HepG2 (cell line): ENCODE measurements around the gene GNRHR. TPM values are rescaled to one million over a fixed set of nuclear protein-coding genes. Genes with fewer than 3 reads are reported as not detected.

Experiments
- HDAC2 ChIP-seq: sonication (generic); formaldehyde crosslinking; IDR thresholded peaks from 2 replicates; pipeline ENCODE4 v1.4.0; 2020; ENCODE audit warnings: missing genetic modification reagents
- HNF4G ChIP-seq, 2 experiments: sonication (generic) in 1 of 2; formaldehyde crosslinking in 1 of 2; IDR thresholded peaks; 2 replicates each; pipeline versions ENCODE4 v1.4.0 to v1.6.1; 2011 to 2020; ENCODE audit warnings: borderline replicate concordance in 2 of 2, low read depth in 2 of 2, mild to moderate bottlenecking in 2 of 2, low read length in 1 of 2, missing genetic modification reagents in 1 of 2, moderate library complexity in 1 of 2
- HOXA5 ChIP-seq: sonication (generic); formaldehyde crosslinking; IDR thresholded peaks from 2 replicates; pipeline ENCODE4 v1.4.0; 2020; ENCODE audit warnings: missing genetic modification reagents
- RARA ChIP-seq: IDR thresholded peaks from 2 replicates; pipeline ENCODE4 v1.6.1; 2016; ENCODE audit warnings: missing genetic modification reagents, missing compliant biosample characterization
- SAP130 ChIP-seq: IDR thresholded peaks from 2 replicates; pipeline ENCODE4 v1.6.1; 2016; ENCODE audit warnings: low read depth
- SP2 ChIP-seq: sonication (generic); formaldehyde crosslinking; IDR thresholded peaks from 2 replicates; pipeline ENCODE4 v1.5.1; 2020; ENCODE audit warnings: mild to moderate bottlenecking, missing genetic modification reagents
- TEAD3 ChIP-seq: optimal IDR thresholded peaks from 2 replicates; pipeline ENCODE3; 2016; ENCODE audit warnings: borderline replicate concordance
- TMF1 ChIP-seq: sonication (generic); formaldehyde crosslinking; IDR thresholded peaks from 2 replicates; pipeline ENCODE4 v1.8.1; 2022; ENCODE audit warnings: low read depth, missing genetic modification reagents
- WIZ ChIP-seq: sonication (generic); formaldehyde crosslinking; IDR thresholded peaks from 2 replicates; pipeline ENCODE4 v1.5.1; 2020; ENCODE audit warnings: mild to moderate bottlenecking, missing genetic modification reagents
- ZBTB20 ChIP-seq: sonication (generic); formaldehyde crosslinking; IDR thresholded peaks from 2 replicates; pipeline ENCODE4 v1.8.1; 2023; ENCODE audit warnings: missing genetic modification reagents, low read depth, mild to moderate bottlenecking, borderline replicate concordance
- ZNF260 ChIP-seq: sonication (generic); formaldehyde crosslinking; IDR thresholded peaks from 2 replicates; pipeline ENCODE4 v1.4.0; 2020; ENCODE audit warnings: missing genetic modification reagents, low read depth, mild to moderate bottlenecking, borderline replicate concordance
- ZNF331 ChIP-seq: sonication (generic); formaldehyde crosslinking; IDR thresholded peaks from 2 replicates; pipeline ENCODE4 v1.4.0; 2020; ENCODE audit warnings: missing genetic modification reagents
- ZNF430 ChIP-seq: sonication (generic); formaldehyde crosslinking; IDR thresholded peaks from 2 replicates; pipeline ENCODE4 v1.9.0; 2021; ENCODE audit warnings: mild to moderate bottlenecking, missing genetic modification reagents
- ZNF788 ChIP-seq: sonication (generic); formaldehyde crosslinking; IDR thresholded peaks from 2 replicates; pipeline ENCODE4 v1.5.0; 2020; ENCODE audit warnings: mild to moderate bottlenecking, missing genetic modification reagents, borderline replicate concordance
- ZNF839 ChIP-seq: sonication (generic); formaldehyde crosslinking; IDR thresholded peaks from 2 replicates; pipeline ENCODE4 v1.4.0; 2020; ENCODE audit warnings: missing genetic modification reagents, mild to moderate bottlenecking, borderline replicate concordance
- ZSCAN21 ChIP-seq: sonication (generic); formaldehyde crosslinking; IDR thresholded peaks from 2 replicates; pipeline ENCODE4 v1.8.0; 2022; ENCODE audit warnings: mild to moderate bottlenecking, missing genetic modification reagents, moderate library complexity, borderline replicate concordance
- polyA plus RNA-seq, 8 experiments: library from polyadenylated mRNA; depleted of rRNA in 3 of 8; stranded (reverse) in 7 of 8; unstranded in 1 of 8; fragments of >200 nt; fragmentation: Illumina TruSeq in 4 of 8; extraction: Trizol in 4 of 8; gene quantifications; 2 replicates each; pipeline versions ENCODE4 v1.2.1 to v1.2.3, GENCODE V29; 2011 to 2016; ENCODE audit warnings: low read depth in 4 of 8, missing spikeins in 1 of 8, mixed read lengths in 1 of 8; ENCODE audit not compliant: insufficient read depth in 1 of 8
- total RNA-seq, 5 experiments: library from RNA; depleted of rRNA; stranded (reverse); fragments of >200 nt; fragmentation: Illumina TruSeq; extraction: Trizol; gene quantifications; 2 replicates each; pipeline ENCODE4 v1.2.3, GENCODE V29; 2016; ENCODE audit warnings: low read depth in 1 of 5
- TF ChIP-seq, protein P1 (sequence below): sonication (generic); formaldehyde crosslinking; IDR thresholded peaks from 2 replicates; pipeline ENCODE4 v1.5.1; 2020; ENCODE audit warnings: mild to moderate bottlenecking, missing genetic modification reagents
- TF ChIP-seq, protein P2 (sequence below): sonication (generic); formaldehyde crosslinking; IDR thresholded peaks from 2 replicates; pipeline ENCODE4 v1.4.0; 2020; ENCODE audit warnings: missing genetic modification reagents
- TF ChIP-seq, protein P3 (sequence below): conservative IDR thresholded peaks from 2 replicates; pipeline ENCODE4 v1.6.1; 2018; ENCODE audit warnings: missing genetic modification reagents
- TF ChIP-seq, protein P4 (sequence below): sonication (generic); formaldehyde crosslinking; IDR thresholded peaks from 2 replicates; pipeline ENCODE4 v1.4.0; 2020; ENCODE audit warnings: mild to moderate bottlenecking, missing genetic modification reagents
- TF ChIP-seq, protein P5 (sequence below): sonication (generic); formaldehyde crosslinking; IDR thresholded peaks from 2 replicates; pipeline ENCODE4 v1.4.0; 2020; ENCODE audit warnings: mild to moderate bottlenecking, low read depth, missing genetic modification reagents

The GNRHR gene
- total and polyA plus RNA-seq, 2 of the 13 experiments (the other 11 are each of a cell fraction or from before 2014, with no cell fraction given), result not detected

DNA sequence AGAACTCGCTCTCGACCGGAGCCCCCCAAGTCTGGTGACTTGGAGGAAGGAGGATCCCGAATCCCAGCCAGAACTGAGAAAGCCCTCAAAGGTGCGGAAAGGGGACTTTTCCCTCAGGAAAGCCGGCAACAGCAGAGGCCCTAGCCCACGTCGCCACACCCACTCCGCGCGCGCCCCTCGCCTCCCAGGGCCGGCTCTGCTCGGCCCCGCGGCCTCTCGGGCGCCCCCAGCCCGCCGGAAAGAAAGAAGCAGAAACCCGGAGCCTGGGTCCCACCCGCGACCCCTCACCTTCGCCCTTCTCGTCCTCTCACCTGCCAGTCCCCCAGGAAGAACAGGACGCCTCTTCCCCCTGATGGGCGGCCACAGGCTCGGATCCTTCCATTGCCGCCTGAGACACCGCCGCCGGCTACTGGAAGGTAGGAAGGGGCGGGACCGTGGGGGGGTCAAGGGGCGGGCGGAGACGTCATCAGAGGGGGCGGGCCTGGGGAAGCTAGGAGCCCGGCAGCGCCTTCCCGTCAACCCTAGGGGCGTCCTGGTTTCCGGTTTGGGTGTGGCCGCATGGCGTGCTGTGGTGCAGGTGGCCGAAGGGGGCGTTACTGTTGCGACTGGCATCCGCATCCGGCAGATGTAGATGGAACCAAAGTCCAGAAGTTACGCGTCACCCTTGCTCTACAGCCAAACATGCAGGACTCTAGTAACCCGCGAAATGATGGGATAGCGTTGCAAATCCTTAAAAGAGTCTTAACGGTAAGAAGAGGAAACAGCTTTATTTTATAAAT lies 53.3 kb downstream of the GNRHR start, which contains the start of gene UBA6 (continued):
- TF ChIP-seq SAP130 (CRISPR knock-in tag) (peak; percentile 93), SP2 (CRISPR knock-in tag) (peak; percentile 73), ZSCAN21 (CRISPR knock-in tag) (peak; percentile 70; the same call in 1 of the 2 replicates), ZBTB20 (CRISPR knock-in tag) (peak; percentile 55; the same call in 1 of the 2 replicates), RARA (CRISPR knock-in tag) (peak; percentile 30; the same call in 1 of the 2 replicates), HOXA5 (CRISPR knock-in tag) (peak; percentile 66), HDAC2 (peak; percentile 69), ZNF260 (CRISPR knock-in tag) (no peak), ZNF839 (CRISPR knock-in tag) (peak; percentile 76; the same call in 1 of the 2 replicates), WIZ (peak; percentile 51; the same call in 1 of the 2 replicates), TMF1 (no peak), ZNF788 (CRISPR knock-in tag) (peak; percentile 56; the same call in 1 of the 2 replicates), ZNF430 (peak; percentile 89; the same call in 1 of the 2 replicates), TEAD3 (peak; percentile 85), HNF4G (IDR thresholded peaks at IDR 0.05; ENCODE audit: borderline replicate concordance, low read depth, low read length) (peak; percentile 81), HNF4G (CRISPR knock-in tag; IDR thresholded peaks at IDR 0.05; ENCODE audit: borderline replicate concordance, low read depth) (peak; percentile 85; the same call in 1 of the 2 replicates), ZNF331 (CRISPR knock-in tag) (peak; percentile 64; the same call in 1 of the 2 replicates)
- TF ChIP-seq, protein P1, sequence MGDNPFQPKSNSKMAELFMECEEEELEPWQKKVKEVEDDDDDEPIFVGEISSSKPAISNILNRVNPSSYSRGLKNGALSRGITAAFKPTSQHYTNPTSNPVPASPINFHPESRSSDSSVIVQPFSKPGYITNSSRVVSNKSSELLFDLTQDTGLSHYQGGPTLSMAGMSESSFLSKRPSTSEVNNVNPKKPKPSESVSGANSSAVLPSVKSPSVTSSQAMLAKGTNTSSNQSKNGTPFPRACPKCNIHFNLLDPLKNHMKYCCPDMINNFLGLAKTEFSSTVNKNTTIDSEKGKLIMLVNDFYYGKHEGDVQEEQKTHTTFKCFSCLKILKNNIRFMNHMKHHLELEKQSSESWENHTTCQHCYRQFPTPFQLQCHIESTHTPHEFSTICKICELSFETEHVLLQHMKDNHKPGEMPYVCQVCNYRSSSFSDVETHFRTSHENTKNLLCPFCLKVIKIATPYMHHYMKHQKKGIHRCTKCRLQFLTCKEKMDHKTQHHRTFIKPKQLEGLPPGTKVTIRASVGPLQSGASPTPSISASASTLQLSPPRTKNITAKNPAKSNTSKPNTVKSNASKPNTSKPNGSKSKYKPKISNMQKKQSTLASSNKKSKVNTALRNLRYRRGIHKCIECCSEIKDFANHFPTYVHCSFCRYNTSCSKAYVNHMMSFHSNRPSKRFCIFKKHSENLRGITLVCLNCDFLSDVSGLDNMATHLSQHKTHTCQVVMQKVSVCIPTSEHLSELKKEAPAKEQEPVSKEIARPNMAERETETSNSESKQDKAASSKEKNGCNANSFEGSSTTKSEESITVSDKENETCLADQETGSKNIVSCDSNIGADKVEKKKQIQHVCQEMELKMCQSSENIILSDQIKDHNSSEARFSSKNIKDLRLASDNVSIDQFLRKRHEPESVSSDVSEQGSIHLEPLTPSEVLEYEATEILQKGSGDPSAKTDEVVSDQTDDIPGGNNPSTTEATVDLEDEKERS (CRISPR knock-in tag), result 0 out of 2 replicates have a peak, but pooled peaks have one; percentile 26
- TF ChIP-seq, protein P2, sequence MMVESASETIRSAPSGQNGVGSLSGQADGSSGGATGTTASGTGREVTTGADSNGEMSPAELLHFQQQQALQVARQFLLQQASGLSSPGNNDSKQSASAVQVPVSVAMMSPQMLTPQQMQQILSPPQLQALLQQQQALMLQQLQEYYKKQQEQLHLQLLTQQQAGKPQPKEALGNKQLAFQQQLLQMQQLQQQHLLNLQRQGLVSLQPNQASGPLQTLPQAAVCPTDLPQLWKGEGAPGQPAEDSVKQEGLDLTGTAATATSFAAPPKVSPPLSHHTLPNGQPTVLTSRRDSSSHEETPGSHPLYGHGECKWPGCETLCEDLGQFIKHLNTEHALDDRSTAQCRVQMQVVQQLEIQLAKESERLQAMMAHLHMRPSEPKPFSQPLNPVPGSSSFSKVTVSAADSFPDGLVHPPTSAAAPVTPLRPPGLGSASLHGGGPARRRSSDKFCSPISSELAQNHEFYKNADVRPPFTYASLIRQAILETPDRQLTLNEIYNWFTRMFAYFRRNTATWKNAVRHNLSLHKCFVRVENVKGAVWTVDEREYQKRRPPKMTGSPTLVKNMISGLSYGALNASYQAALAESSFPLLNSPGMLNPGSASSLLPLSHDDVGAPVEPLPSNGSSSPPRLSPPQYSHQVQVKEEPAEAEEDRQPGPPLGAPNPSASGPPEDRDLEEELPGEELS (CRISPR knock-in tag), result peak; percentile 72
- TF ChIP-seq, protein P3, sequence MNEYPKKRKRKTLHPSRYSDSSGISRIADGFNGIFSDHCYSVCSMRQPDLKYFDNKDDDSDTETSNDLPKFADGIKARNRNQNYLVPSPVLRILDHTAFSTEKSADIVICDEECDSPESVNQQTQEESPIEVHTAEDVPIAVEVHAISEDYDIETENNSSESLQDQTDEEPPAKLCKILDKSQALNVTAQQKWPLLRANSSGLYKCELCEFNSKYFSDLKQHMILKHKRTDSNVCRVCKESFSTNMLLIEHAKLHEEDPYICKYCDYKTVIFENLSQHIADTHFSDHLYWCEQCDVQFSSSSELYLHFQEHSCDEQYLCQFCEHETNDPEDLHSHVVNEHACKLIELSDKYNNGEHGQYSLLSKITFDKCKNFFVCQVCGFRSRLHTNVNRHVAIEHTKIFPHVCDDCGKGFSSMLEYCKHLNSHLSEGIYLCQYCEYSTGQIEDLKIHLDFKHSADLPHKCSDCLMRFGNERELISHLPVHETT (CRISPR knock-in tag), result peak; percentile 62; the same call in 1 of the 2 replicates
- TF ChIP-seq, protein P4, sequence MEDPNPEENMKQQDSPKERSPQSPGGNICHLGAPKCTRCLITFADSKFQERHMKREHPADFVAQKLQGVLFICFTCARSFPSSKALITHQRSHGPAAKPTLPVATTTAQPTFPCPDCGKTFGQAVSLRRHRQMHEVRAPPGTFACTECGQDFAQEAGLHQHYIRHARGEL (CRISPR knock-in tag), result no peak
- TF ChIP-seq, protein P5, sequence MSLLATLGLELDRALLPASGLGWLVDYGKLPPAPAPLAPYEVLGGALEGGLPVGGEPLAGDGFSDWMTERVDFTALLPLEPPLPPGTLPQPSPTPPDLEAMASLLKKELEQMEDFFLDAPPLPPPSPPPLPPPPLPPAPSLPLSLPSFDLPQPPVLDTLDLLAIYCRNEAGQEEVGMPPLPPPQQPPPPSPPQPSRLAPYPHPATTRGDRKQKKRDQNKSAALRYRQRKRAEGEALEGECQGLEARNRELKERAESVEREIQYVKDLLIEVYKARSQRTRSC (CRISPR knock-in tag), result no peak
